GM19328 (cell line): Measurements from ENCODE around the gene TBX18.

Source experiments
- ATAC-seq: cut with Tn5 transposase; IDR thresholded peaks from one replicate; pipeline ENCODE4 v1.9.1; 2021; ENCODE audit warnings: mild to moderate bottlenecking, moderate library complexity; ENCODE audit not compliant: unreplicated experiment

The TBX18 gene

GRCh38 chr6:84752118-84752850 is 12.1 kb downstream of the TBX18 start:
- no peak for ATAC-seq

GRCh38 chr6:84749181-84749580 is 15.2 kb downstream of the TBX18 start:
- no peak for ATAC-seq

GRCh38 chr6:84748376-84748775 is 16.0 kb downstream of the TBX18 start:
- ATAC-seq, result no peak

- ATAC-seq, result no peak
Measured at GRCh38 chr6:84743616-84744015, 20.8 kb downstream of the TBX18 start.

- no peak for ATAC-seq
Measured at GRCh38 chr6:84740385-84740784, 24.0 kb downstream of the TBX18 start.

GRCh38 chr6:84739866-84740208 is 24.6 kb downstream of the TBX18 start:
- no peak for ATAC-seq

GRCh38 chr6:84738996-84739865 is 25.2 kb downstream of the TBX18 start:
- no peak for ATAC-seq

- no peak for ATAC-seq
Measured at GRCh38 chr6:84733889-84734288, 30.5 kb downstream of the TBX18 start.

GRCh38 chr6:84731901-84732300 is 32.5 kb downstream of the TBX18 start:
- ATAC-seq, result no peak

- no peak for ATAC-seq
Measured at GRCh38 chr6:84731401-84731800, 33.0 kb downstream of the TBX18 start.

- ATAC-seq, result no peak
Measured at GRCh38 chr6:84728602-84729001, 35.8 kb downstream of the TBX18 start.

- no peak for ATAC-seq
Measured at GRCh38 chr6:84719152-84719551, 45.2 kb downstream of the TBX18 start.

GRCh38 chr6:84718038-84718955 is 46.1 kb downstream of the TBX18 start:
- ATAC-seq, result no peak

- ATAC-seq, result no peak
Measured at GRCh38 chr6:84709121-84709520, 55.3 kb downstream of the TBX18 start.

GRCh38 chr6:84707171-84707570 is 57.2 kb downstream of the TBX18 start:
- no peak for ATAC-seq

GRCh38 chr6:84696166-84696565 is 68.2 kb downstream of the TBX18 start:
- ATAC-seq, result no peak

- ATAC-seq, result no peak
Measured at GRCh38 chr6:84691978-84692623, 72.3 kb downstream of the TBX18 start.

GRCh38 chr6:84688141-84688873 is 76.1 kb downstream of the TBX18 start:
- no peak for ATAC-seq

- no peak for ATAC-seq
Measured at GRCh38 chr6:84687431-84687830, 77.0 kb downstream of the TBX18 start.

GRCh38 chr6:84685983-84686584 is 78.3 kb downstream of the TBX18 start:
- no peak for ATAC-seq
